HG03196 (cell line): ENCODE results near the gene UBE2I.

Experiments used
- ATAC-seq: cut with Tn5 transposase; IDR thresholded peaks from one replicate; pipeline ENCODE4 v1.9.1; 2021; ENCODE audit not compliant: unreplicated experiment

The UBE2I gene

GRCh38 chr16:1355591-1355990 lies 46.2 kb downstream of the UBE2I start:
- ATAC-seq: no peak

GRCh38 chr16:1356061-1356900 lies 46.8 kb downstream of the UBE2I start:
- no peak for ATAC-seq

GRCh38 chr16:1357906-1358566 lies 48.6 kb downstream of the UBE2I start:
- no peak for ATAC-seq

- ATAC-seq: no peak
These were observed 52.4 kb downstream of the UBE2I start for GRCh38 chr16:1361685-1362360.

GRCh38 chr16:1362807-1363206 lies 53.4 kb downstream of the UBE2I start:
- ATAC-seq: no peak

GRCh38 chr16:1363501-1364041 lies 54.1 kb downstream of the UBE2I start:
- no peak for ATAC-seq

GRCh38 chr16:1364510-1364909 lies 55.1 kb downstream of the UBE2I start:
- no peak for ATAC-seq

GRCh38 chr16:1366060-1366711 lies 56.8 kb downstream of the UBE2I start:
- no peak for ATAC-seq

- ATAC-seq: no peak
These were observed 57.4 kb downstream of the UBE2I start for GRCh38 chr16:1366712-1367299.

- ATAC-seq: no peak
These were observed 58.2 kb downstream of the UBE2I start for GRCh38 chr16:1367486-1368174.

GRCh38 chr16:1371054-1371978 lies 61.9 kb downstream of the UBE2I start:
- ATAC-seq: no peak

- no peak for ATAC-seq
These were observed 63.0 kb downstream of the UBE2I start for GRCh38 chr16:1372292-1372950.

- ATAC-seq: no peak
These were observed 65.2 kb downstream of the UBE2I start for GRCh38 chr16:1374418-1375297.

- ATAC-seq: no peak
These were observed 65.8 kb downstream of the UBE2I start for GRCh38 chr16:1375298-1375640.

- ATAC-seq: no peak
These were observed 66.4 kb downstream of the UBE2I start for GRCh38 chr16:1375741-1376410.
